Skeletal muscle satellite cell (primary cell): ENCODE measurements around the gene EFL1.
"Not testable (repeated sequence)": the region's sequence is repeated elsewhere in the genome, so short reads cannot be mapped to it uniquely, and the experiment has no call there.

ENCODE experiments used
- H3K27me3 ChIP-seq: 2 replicates; pipeline ENCODE4 v1.7.0; 2013; ENCODE audit warnings: low read length; ENCODE audit not compliant: control insufficient read depth, insufficient read depth
- H3K36me3 ChIP-seq: 2 replicates; pipeline ENCODE4 v1.7.0; 2013; ENCODE audit warnings: mild to moderate bottlenecking, control low read depth, low read length; ENCODE audit not compliant: insufficient read depth
- H3K4me1 ChIP-seq: 2 replicates; pipeline ENCODE4 v1.7.0; 2013; ENCODE audit warnings: low read length; ENCODE audit not compliant: control insufficient read depth, insufficient read depth
- H3K4me2 ChIP-seq: 2 replicates; pipeline ENCODE4 v1.7.0; 2013; ENCODE audit warnings: mild to moderate bottlenecking, low read length
- H3K4me3 ChIP-seq: 2 replicates; pipeline ENCODE4 v1.7.0; 2013; ENCODE audit warnings: low read length
- H3K9ac ChIP-seq: 2 replicates; pipeline ENCODE4 v1.7.0; 2013; ENCODE audit warnings: mild to moderate bottlenecking, low read depth, low read length, moderate library complexity
- H3K9me3 ChIP-seq: replicated peaks from 2 replicates; pipeline ENCODE4 v1.7.0; 2013; ENCODE audit warnings: mild to moderate bottlenecking, control low read depth, low read length

Gene EFL1

GRCh38 chr15:82193435-82193834 is 69.1 kb downstream of the EFL1 start:
- not testable (repeated sequence) for H3K4me2 ChIP-seq, H3K4me3 ChIP-seq, H3K9ac ChIP-seq, H3K36me3 ChIP-seq, H3K9me3 ChIP-seq, H3K4me1 ChIP-seq, H3K27me3 ChIP-seq

- not testable (repeated sequence) for H3K4me3 ChIP-seq, H3K9me3 ChIP-seq, H3K4me2 ChIP-seq, H3K4me1 ChIP-seq, H3K27me3 ChIP-seq, H3K36me3 ChIP-seq, H3K9ac ChIP-seq
These were observed 70.1 kb downstream of the EFL1 start for GRCh38 chr15:82192394-82192793.

DNA sequence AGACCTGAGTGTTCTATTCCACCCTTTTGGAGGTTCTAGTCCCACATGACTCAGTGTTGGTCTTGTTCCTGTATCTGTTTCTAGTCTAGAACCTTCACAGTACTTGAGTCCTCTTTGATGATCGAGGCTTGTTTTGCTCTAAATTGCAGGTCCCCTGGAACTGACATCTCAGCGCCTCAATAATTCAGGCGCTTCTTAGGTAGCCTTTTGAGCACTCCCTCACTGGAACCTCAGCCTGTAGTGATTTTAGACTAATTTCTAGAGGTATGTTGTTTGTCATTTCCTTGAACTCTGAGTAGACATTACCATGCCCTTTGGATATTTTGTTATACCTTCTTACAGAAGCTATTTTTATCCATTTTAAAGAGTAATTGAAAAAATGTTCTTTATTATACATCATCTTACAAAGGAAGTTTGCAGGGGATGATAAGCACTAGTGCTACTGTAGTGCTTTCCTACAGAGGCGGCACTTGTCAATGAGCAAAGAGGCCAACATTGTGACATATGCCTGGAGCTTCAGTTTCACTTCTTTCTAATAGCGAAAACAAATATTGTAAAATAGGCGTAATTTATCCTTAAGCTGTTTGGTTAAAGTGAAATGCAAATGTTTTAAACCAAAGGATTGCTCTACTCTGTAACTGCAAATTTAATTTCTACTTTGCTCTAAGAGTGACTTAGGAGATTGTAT is 75.7 kb downstream of the EFL1 start:
- H3K4me1 ChIP-seq = peaks cover 17% of the 10 kb centered on the region
- no peaks in the 10 kb centered on the region for H3K27me3 ChIP-seq
- H3K9me3 ChIP-seq = no peaks in the 10 kb centered on the region
- no peaks in the 10 kb centered on the region for H3K36me3 ChIP-seq
- no peak overlapping the region for H3K9ac ChIP-seq
- H3K4me2 ChIP-seq = no peak overlapping the region
- H3K4me3 ChIP-seq = no peak overlapping the region

DNA sequence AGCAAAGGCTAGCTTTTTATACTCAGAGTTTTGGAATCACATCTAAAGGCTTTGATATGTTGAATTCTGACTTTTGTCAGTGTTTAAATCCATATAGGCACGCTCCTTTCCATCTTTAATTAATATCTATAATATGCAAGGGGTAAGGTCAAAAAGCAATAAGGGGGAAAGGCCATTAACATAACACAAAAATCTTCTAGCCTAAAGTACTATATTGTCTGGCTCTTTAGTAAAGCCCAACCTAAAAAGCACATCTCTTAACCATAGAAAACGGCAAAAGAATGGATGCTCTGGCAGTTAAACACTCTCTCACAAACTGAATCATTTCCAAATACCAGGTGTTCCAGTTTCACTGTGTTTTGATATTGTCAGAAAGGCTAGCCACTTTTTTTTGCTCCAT is 76.4 kb downstream of the EFL1 start:
- no peak overlapping the region for H3K4me2 ChIP-seq
- no peaks in the 10 kb centered on the region for H3K36me3 ChIP-seq
- no peak overlapping the region for H3K4me3 ChIP-seq
- H3K9me3 ChIP-seq = no peaks in the 10 kb centered on the region
- H3K27me3 ChIP-seq = no peaks in the 10 kb centered on the region
- no peak overlapping the region for H3K9ac ChIP-seq
- H3K4me1 ChIP-seq = peaks cover 17% of the 10 kb centered on the region

DNA sequence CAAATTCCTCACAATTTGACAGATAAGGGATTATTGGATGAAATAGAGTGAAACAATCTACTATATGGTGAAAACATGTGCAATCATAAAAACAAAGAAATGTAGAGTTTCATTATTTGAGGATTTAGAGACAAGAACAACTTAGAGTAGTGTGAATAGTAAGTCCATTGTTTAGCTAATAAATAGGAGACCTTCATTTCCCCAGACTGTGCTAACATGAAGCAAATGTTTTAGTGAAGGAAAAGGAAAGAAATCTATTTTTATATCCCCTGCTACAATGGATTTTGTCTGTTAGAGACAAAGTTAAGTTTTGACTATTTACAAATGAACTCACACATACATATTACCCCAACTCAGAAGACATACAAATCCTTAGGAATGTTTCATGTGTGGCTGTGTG is 77.8 kb downstream of the EFL1 start:
- Histone ChIP-seq H3K9me3 (no peaks in the 10 kb centered on the region), H3K4me2 (no peak overlapping the region), H3K9ac (no peak overlapping the region), H3K36me3 (no peaks in the 10 kb centered on the region), H3K4me1 (peaks cover 17% of the 10 kb centered on the region), H3K4me3 (no peak overlapping the region), H3K27me3 (no peaks in the 10 kb centered on the region)

- H3K9me3 ChIP-seq = no peaks in the 10 kb centered on the region
- H3K4me3 ChIP-seq = no peak overlapping the region
- H3K27me3 ChIP-seq = no peaks in the 10 kb centered on the region
- H3K9ac ChIP-seq = no peak overlapping the region
- peaks cover 17% of the 10 kb centered on the region for H3K4me1 ChIP-seq
- no peak overlapping the region for H3K4me2 ChIP-seq
- no peaks in the 10 kb centered on the region for H3K36me3 ChIP-seq
These were observed 78.2 kb downstream of the EFL1 start for GRCh38 chr15:82184355-82184754.

- Histone ChIP-seq H3K9ac (no peak overlapping the region), H3K4me1 (peaks cover 20% of the 10 kb centered on the region), H3K27me3 (no peaks in the 10 kb centered on the region), H3K4me2 (peak overlapping the region; percentile 55), H3K9me3 (no peaks in the 10 kb centered on the region), H3K36me3 (no peaks in the 10 kb centered on the region), H3K4me3 (no peak overlapping the region)
These were observed 79.2 kb downstream of the EFL1 start for GRCh38 chr15:82183121-82184031.

- no peaks in the 10 kb centered on the region for H3K36me3 ChIP-seq
- H3K27me3 ChIP-seq = no peaks in the 10 kb centered on the region
- H3K4me1 ChIP-seq = peaks cover 38% of the 10 kb centered on the region
- no peak overlapping the region for H3K4me3 ChIP-seq
- H3K4me2 ChIP-seq = no peak overlapping the region
- H3K9me3 ChIP-seq = no peaks in the 10 kb centered on the region
- H3K9ac ChIP-seq = no peak overlapping the region
These were observed 81.2 kb downstream of the EFL1 start for GRCh38 chr15:82181371-82181770.

DNA sequence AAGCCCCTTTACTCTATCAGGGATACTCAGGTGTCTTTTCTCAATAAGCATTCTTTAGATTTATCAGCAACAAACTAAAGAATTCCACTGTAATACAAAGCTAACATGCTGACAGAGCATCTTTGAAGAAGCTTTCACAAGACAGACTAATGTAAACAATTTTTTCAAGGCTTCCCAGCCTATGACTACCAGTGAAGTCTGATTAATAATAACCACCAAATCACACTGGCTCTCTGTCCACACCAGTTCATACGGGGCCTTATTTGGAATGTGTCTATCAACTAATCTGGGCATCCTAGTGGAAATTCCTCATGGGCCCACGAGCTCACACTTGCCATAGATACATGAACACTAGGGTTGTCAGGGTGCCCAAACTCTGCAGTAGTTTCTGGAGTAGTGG is 84.5 kb downstream of the EFL1 start:
- H3K4me3 ChIP-seq = no peak overlapping the region
- H3K9me3 ChIP-seq = no peaks in the 10 kb centered on the region
- H3K4me2 ChIP-seq = peak overlapping the region; percentile 20
- H3K9ac ChIP-seq = peak overlapping the region; percentile 18
- H3K36me3 ChIP-seq = no peaks in the 10 kb centered on the region
- no peaks in the 10 kb centered on the region for H3K27me3 ChIP-seq
- H3K4me1 ChIP-seq = peaks cover 24% of the 10 kb centered on the region

- H3K4me2 ChIP-seq = peak overlapping the region; percentile 20
- no peaks in the 10 kb centered on the region for H3K9me3 ChIP-seq
- H3K9ac ChIP-seq = peak overlapping the region; percentile 18
- H3K4me3 ChIP-seq = no peak overlapping the region
- H3K36me3 ChIP-seq = no peaks in the 10 kb centered on the region
- no peaks in the 10 kb centered on the region for H3K27me3 ChIP-seq
- peaks cover 21% of the 10 kb centered on the region for H3K4me1 ChIP-seq
These were observed 85.1 kb downstream of the EFL1 start for GRCh38 chr15:82177291-82178010.

DNA sequence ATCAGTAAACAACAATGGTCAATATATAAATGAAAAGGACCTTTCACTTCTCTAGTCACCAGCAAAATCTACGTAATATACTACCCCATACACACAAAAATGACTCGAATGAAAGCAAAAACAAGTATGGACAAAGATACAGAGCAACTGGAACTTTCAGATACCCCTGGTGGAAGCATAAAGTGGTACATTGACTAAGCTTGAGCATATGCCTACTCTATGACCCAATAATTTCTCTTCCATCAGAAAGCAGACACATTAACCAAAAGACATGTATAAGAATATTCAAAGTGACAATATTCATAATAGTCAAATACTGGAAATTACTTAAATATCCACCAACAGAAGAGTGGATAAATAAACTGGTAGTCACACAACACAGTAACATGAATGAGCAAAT is 86.0 kb downstream of the EFL1 start:
- no peaks in the 10 kb centered on the region for H3K27me3 ChIP-seq
- no peaks in the 10 kb centered on the region for H3K36me3 ChIP-seq
- no peak overlapping the region for H3K4me3 ChIP-seq
- H3K9ac ChIP-seq = no peak overlapping the region
- no peaks in the 10 kb centered on the region for H3K9me3 ChIP-seq
- H3K4me1 ChIP-seq = peaks cover 21% of the 10 kb centered on the region
- no peak overlapping the region for H3K4me2 ChIP-seq
